Measurements from ENCODE around the gene XCL2. TPM values are rescaled to one million over a fixed set of nuclear protein-coding genes. Genes with fewer than 3 reads are reported as not detected.
"Not testable (repeated sequence)": the region's sequence is repeated elsewhere in the genome, so short reads cannot be mapped to it uniquely, and the experiment has no call there.

XCL2 gene, protein sequence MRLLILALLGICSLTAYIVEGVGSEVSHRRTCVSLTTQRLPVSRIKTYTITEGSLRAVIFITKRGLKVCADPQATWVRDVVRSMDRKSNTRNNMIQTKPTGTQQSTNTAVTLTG
- not detected for total RNA-seq

DNA sequence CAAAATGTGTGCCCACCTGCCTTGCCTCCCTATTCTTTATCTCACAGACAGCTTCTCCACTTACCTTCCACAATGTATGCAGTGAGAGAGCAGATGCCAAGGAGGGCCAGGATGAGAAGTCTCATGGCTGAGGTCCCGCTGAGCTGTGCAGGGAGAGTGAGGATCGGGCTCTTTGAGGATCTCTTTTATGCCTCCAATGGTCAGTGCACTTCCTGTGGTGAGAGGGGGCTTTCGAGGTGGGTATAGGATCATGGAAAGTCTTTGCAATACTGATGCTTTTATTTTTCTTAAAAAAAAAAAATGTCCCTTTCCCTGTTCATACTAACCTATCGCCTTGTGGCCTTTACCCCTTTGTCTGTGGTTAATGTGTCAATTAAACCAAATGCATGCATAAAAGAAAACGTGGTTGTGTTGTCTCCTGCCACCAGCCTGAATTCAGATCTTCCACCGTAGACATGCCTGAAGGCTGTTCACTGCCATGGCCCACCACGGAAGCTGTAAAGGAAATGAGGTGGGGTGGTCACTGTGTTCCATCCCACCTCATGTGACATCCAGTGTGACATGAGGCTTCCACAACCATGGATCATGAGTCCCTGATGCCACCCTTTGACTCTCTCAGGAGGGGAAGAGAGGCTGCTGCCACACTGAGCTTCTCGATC lies at the start of gene XCL2:
TSS of gene XCL2 (minus strand) at position 158 of the 659 bp plus-strand sequence. CDS start at position 125, 33 bp downstream.
- DNase-seq (ENCODE audit: low spot score): not testable (repeated sequence)

DNA sequence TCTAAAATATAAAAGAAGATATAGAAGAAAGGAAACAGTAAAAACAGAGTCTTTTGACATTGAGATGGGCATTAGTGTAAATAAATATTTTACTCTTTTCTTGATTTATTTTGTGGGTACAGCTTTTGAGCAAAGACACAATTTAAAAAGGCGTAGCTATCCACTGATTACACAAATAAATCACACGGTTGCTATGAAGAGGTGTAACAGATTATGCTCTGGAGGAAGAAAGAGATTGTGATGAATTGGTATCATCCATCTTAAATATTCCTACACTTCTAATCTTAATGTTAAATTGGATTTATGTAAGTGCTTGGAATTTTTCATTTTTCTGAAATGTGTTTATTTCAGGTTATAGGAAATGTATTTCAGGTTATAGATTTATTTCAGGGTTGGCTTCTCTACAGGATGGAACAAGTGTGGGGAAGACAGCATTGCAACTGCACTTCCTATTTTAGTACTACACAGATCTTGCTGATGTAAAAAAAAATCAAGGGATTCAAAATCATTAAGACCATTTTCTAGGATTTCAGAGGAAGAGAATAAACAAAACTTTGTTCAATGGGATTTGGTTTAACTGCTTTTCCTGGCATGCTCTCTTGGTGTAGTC lies 47.9 kb upstream of the XCL2 start:
- no peak for DNase-seq (ENCODE audit: low spot score)

DNA sequence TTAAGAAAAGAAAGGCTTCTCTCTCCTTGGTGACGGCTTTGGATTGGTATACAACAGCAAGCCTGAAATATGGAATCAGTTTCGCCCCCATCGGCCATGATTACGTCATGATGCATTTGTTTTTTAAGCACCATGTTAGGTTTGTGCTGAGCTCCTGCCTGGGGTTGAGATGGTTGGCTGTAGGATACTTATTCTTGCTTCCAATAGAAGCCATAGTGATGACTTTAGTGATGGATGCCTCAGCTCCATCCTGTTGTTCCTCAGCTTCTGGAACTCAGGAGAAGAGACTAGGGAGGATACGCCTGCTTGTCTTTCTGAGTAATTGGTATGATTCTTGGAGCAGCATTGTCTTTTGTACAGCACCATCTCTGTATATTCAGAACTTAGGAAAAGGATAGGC lies 47.3 kb upstream of the XCL2 start:
- no peak for DNase-seq (ENCODE audit: low spot score)

DNA sequence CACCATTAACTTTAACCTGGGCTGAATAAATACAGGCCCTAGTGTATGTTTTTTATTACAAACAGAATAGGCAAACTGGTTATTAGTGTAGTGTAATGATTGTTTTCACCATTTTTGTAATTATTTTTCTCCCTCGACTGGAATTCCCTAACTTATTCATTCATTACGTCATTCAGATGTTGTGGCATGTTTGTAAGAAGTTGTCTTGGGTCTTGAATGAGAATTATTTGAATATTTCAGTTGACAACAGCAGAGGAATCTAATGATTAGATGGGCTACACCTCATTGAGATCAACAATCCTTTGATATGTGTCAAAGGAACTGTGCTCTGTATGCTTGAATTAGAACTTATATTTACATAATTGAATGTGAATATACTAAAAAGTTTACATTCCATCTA lies 45.4 kb upstream of the XCL2 start:
- DNase-seq (ENCODE audit: low spot score): no peak

DNA sequence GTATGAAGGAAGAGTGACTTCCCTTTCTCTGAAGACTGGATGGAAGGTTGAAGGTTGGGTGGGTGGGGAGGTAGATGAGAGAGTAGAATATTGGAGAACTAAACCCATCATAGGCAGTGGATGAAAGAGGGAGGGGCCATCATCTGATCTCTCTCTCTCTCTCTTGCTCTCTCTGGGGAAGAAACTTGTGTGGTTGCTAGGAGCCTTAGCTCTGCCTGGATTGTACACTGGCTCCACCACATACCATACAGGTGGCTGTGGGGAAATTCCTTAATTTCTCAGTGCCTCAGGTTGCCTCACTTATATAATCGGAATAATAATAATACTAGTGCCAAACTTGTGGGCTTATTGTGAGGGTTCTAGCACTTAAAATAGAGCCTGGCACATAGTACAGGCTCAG lies 42.1 kb upstream of the XCL2 start:
- no peak for DNase-seq (ENCODE audit: low spot score)

DNA sequence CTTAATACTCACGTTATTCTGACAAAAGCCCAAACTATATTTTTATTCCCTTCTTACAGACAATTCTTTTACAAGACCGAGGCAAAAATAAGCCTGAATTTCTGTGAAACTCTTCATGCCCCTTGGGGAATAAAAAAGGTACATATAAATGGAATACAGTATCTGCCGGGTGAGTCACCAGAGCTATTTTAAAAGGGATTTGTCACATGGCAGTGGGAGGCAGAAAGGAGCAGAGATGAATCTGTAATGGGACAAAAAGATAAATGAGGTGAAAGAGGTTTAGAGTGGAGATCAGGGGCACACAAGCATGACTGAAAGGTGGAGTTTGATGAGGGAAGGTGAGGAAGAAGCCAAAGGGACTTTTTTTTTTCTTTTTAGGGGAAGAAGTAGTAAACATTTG lies 41.4 kb upstream of the XCL2 start:
- DNase-seq (ENCODE audit: low spot score): no peak

DNA sequence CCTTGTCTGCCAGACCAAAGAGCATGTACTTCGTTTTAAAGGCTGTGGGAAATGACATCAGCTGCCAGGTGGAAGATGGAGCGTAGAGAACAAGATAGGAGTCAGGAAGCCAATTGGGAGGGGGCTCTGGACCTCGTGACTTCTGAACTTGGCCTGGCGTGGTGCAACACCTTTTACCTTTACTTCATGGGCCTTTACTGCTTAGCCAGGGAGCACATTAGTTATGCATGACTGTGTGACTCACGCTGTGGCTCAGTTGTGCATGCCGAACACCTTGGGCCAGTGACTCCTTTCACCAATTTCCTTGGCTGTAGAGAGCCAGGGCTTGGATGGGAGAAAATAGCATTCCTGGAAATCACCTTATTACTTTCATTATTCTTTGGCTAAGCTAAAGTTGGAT lies 39.8 kb upstream of the XCL2 start:
- DNase-seq (ENCODE audit: low spot score): no peak

DNA sequence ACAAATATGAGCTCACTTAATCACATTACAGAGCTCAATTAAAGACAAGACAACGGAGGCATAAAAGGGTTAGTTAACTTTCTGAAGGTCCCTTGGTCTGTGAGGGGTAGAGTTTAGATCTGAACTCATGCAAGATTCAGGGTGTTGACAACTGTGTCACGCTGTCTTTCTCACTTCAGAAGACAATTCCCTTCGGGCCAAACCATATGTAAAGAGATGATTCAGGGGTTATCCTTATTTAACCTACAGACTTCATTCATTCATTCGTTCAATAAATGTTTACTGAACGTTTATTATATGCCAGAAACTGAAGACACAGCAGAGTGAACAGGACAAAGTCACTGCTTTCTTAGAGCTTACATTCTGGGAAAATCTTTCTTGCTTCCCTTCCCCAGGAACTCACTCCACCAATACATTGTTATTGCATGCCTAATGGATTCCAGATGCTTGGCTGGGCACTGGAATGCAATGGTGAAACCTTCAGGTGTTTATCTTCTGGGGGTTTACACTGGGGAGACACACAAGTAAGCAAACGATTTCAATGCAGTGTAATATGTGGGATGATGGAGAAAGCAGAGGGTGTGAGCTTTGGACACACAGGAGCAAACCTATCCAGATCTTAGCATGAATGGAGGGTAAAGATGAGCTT lies 39.0 kb upstream of the XCL2 start:
- no peak for DNase-seq (ENCODE audit: low spot score)

DNA sequence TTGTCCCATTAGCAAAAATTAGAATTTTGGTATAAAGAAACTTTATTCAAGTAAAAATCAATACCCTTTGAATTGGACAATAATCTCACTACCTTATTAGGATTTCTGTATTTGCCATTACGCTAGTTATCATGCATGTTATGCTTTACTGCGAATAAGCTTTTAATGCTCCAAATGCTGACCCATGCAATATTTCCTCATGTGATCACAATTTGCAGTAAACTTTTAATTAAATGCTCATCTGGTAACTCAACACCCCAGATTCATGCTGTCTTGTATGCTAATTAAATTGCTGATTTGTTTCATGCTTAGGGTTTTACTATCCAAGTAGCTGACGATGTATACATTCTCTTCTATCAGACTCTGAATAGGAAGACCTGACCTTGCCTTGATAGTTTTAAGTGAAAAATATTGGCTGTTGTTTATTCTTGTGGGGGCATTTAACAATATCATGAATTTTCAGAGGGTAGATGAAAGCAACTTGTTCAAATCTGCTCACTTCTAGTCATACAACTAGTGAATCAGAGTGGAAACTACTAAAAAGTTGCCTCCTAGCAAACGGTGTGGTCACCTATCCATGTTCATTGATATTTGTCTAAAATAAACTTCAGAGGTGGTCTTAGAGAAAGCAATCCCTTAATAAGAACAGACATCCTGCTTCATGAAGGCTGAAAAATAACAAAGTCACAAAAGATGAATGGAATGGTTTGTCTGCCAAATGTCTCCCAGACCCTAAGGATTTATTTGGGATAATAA lies 38.2 kb upstream of the XCL2 start:
- DNase-seq (ENCODE audit: low spot score): no peak

DNA sequence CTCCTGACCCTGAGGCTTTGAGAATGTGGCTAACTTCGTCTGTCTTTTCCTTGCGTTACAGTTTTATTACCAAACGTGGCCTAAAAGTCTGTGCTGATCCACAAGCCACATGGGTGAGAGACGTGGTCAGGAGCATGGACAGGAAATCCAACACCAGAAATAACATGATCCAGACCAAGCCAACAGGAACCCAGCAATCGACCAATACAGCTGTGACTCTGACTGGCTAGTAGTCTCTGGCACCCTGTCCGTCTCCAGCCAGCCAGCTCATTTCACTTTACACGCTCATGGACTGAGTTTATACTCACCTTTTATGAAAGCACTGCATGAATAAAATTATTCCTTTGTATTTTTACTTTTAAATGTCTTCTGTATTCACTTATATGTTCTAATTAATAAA lies 37.2 kb upstream of the XCL2 start:
- not testable (repeated sequence) for DNase-seq (ENCODE audit: low spot score)

DNA sequence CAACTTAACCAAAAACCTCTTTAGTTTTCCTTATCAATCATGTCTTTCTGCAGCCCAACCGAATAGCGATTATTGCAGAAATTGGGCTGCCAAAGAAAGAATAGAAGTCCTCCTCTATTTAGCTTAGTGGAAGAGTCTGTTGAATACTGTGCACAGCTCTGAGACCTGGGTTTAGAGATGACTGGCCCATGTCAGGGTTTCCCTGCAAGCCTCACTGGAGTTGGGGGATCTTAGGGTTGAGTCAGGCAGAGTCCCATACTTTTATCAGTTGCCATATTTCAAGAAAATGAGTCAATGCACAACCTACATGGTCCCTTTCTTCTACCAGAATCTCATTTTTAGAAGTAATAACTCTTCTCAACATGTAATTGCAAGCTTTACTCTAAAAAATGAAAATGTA lies 36.5 kb upstream of the XCL2 start:
- not testable (repeated sequence) for DNase-seq (ENCODE audit: low spot score)

DNA sequence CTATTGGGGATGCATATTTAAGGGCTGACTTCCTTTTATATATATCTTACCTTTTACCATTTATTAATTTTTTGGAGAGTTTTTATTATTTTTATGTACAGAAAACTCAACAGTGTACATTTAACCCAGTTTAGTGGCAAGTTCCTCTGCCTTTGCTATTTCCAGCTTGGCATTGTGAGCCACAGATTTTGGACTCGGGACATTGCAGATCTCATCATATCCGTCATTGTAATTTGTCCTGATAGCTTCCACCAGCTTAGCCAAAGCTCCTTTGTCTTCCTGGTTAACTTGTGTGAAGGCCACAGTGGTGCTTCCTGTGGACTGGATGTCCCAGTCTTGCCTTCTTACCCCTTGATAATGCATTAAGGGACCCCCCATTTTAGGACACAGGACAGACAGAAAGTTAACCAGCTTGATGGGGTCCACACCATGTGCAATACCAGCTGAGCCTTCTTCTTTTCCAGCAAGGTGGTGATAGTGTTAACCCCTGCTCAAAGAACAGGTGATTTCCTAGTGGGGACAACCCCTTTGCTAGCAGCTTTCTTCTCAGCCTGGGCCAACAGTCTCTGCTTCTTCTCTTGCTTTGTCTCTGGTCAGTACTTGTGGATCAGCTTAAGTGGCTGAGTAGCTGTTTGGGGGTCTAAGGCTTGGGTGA lies 34.9 kb upstream of the XCL2 start:
- DNase-seq (ENCODE audit: low spot score): not testable (repeated sequence)

DNA sequence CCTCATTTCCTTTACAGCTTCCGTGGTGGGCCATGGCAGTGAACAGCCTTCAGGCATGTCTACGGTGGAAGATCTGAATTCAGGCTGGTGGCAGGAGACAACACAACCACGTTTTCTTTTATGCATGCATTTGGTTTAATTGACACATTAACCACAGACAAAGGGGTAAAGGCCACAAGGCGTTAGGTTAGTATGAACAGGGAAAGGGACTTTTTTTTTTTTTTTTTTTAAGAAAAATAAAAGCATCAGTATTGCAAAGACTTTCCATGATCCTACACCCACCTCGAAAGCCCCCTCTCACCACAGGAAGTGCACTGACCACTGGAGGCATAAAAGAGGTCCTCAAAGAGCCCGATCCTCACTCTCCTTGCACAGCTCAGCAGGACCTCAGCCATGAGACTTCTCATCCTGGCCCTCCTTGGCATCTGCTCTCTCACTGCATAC lies 32.5 kb upstream of the XCL2 start, which contains the start of gene XCL1:
TSS of gene XCL1 (plus strand) at position 361 of the 444 bp plus-strand sequence. CDS start at position 394, 33 bp downstream.
- not testable (repeated sequence) for DNase-seq (ENCODE audit: low spot score)

DNA sequence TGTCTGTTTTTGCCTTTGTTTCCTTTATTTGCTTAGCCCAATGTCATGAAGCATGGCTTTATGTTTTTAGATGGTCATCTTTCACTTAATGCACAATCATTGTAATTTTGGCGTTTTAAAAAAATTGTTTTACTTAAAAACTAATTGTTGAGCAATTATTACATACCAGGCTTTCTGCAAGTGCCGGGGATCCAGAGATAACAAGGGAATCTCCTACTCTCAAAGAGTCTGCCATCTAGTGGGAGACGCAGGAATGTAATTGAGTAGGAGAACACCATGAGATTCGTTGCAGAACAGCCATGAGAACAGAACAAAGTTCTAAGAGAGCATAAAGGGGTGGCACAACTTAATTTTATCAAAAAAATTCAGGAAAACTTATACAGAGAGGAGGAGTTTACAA lies 30.4 kb upstream of the XCL2 start:
- not testable (repeated sequence) for DNase-seq (ENCODE audit: low spot score)

DNA sequence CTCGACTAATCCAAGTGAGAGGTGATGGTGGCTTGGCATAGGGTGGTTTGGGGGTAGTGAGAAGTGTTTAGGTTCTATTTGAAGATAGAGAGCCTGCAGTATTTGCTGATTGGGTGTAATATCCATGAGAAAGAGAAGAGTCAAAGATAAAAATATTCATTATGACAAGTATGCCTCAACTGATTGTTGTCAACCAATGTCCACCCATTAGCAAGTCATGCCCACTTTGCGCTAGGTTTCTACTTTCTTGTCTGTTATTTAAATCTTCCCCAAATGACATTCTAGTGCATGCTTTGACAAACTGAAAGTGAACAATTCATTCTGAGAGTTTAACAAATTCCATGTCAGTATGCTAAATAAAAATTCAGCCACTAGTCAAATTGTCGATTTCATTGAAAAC lies 28.8 kb upstream of the XCL2 start:
- no peak for DNase-seq (ENCODE audit: low spot score)

DNA sequence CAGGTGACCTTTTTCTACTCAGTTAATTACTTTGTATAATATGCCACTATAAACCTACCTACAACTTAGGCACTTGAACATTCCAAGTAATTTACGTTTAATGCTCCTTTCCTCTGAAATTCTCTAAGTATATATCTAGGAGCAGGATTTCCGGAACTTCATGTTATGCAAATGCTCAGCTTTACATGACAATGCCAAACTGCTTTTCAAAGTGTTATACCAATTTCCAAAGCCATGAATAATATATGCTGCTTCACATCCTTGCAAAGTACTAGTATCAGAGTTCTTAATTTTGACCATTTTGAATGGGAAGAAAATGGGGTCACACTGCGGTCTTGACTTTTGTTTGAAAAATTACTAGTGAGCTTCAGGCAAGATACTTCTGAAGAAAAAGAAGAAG lies 26.9 kb upstream of the XCL2 start:
- no peak for DNase-seq (ENCODE audit: low spot score)

DNA sequence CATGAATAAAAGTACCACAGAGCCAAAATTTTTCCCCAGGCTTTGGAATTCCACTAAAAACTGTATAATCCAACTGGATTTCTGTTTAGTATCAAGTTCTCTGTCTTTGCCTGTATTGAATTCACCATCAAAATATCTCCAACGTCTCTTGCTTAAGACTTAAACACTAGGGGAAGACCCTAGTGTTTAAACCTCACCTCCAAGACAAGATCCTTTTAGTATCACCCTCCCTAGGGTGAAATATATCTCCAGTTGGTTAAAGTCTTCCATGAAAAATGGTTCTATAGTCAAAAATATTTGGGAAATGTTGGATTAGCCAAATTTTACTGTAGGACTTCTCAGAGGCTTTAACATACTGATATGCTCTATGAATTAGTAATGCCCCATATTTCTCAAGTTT lies 24.5 kb upstream of the XCL2 start:
- DNase-seq (ENCODE audit: low spot score): no peak

DNA sequence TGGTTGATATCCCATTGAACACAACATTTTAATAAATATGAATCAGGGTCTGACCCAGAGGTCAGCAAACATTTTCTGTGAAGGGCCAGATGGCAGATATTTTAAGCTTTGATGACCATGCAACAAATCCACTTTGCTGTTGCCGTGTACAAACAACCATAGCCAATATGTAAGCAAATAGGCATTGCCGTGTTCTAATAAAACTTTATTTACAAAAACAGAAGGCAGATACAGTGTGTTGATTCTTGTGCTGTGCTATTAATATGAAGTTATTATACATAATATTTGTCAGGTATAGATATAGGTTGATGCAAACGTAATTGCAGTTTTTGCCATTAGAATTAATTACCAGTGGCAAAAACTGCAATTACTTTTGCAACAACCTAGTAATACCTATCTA lies 23.8 kb upstream of the XCL2 start:
- DNase-seq (ENCODE audit: low spot score): no peak

DNA sequence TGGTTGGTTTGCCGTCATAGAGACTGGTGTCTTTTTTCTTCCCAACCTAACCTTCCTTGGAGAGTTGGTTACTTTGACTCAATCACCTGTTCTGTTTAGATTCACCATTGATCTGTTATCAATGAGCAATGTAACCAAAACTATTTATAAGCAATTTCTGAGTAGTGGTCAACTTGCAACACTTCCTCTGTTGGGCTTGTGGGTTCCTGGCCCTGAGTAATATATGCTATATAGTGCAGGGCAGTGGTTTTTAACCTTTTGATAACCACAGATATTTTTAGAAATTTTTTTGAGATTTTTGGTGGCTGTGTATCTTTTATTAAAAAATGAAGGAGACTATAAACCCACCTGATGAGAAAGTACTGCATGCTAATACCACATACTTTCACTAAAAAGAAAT lies 23.2 kb upstream of the XCL2 start:
- DNase-seq (ENCODE audit: low spot score): no peak

DNA sequence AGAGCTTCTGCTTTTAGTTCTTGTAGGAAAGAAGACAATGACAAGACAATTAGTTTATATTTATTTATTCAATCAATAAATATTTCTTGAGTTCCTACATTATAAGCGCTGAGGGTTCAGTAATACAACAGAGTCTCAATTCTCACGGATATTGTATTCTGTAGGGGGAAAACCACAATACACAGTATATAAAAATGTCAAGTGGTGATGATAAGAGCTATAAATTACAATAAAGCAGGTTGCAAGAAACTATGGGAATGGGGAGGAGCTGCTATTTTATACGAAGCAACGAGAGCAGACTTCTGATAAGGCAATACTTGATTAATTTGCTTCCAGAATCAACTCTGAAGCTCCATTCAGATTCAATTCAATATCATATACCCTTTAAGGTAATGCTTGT lies 22.0 kb upstream of the XCL2 start:
- DNase-seq (ENCODE audit: low spot score): no peak

DNA sequence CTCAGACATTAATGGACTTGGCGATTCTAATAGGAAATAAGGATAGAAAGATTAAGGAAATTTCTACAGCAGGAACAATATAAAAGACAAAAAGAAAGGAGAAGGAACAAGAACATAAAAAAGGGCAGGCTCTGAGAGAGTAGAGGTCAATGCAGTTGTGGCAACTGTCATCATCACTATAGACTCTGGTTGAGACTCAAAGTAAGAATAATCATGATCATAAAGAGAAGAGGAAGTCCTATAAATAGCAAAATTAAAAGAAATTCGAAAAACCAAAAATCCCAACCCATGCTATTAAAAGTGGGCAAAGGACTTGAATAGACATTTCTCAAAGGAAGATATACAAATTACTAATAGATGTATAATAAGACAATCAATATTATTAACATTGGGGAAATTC lies 18.2 kb upstream of the XCL2 start:
- no peak for DNase-seq (ENCODE audit: low spot score)

DNA sequence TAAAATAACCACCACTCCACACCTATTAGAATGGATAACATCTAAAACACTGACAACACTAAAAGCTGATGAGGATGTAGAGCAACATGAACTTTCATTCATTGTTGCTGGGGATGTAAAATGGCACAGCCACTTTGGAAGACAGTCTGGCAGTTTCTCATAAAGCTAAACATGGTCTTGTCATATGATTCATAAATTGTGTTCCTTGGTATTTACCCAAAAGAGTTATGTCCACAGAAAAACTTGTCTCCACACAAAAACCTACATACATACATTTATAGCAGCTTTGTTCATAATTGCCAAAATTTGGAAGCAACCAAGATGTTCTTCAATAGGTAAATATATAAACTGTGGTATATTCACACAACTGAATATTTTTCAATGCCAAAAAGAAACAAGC lies 16.6 kb upstream of the XCL2 start:
- no peak for DNase-seq (ENCODE audit: low spot score)

All from ureter (tissue), 1 donor.